Measurements from ENCODE around the gene MAGIX.

Gene MAGIX

GRCh38 chrX:49171752-49172279 lies 9.3 kb downstream of the MAGIX start, which contains the start of gene PLP2 (continued):
- TF ChIP-seq ATF2 (tag by site-specific recombination; IDR thresholded peaks at IDR 0.05; ENCODE audit: low read depth) (no peak), ZNF423 (tag by site-specific recombination; IDR thresholded peaks at IDR 0.05) (peak; percentile 85), ZNF629 (tag by site-specific recombination; IDR thresholded peaks at IDR 0.05) (peak; percentile 24; the same call in 1 of the 2 replicates), ZNF777 (tag by site-specific recombination; IDR thresholded peaks at IDR 0.05; ENCODE audit: borderline replicate concordance) (peak; percentile 73; the same call in 1 of the 2 replicates), HIC1 (tag by site-specific recombination; IDR thresholded peaks at IDR 0.05) (peak; percentile 77; the same call in 1 of the 2 replicates), ZFHX2 (tag by site-specific recombination; conservative IDR thresholded peaks at IDR 0.05) (peak; percentile 66), GLIS2 (tag by site-specific recombination; IDR thresholded peaks at IDR 0.05) (peak; percentile 5; the same call in 1 of the 2 replicates), SP2 (tag by site-specific recombination; IDR thresholded peaks at IDR 0.05) (peak; percentile 58), FEZF1 (tag by site-specific recombination; IDR thresholded peaks at IDR 0.05) (no peak), ZNF2 (tag by site-specific recombination; IDR thresholded peaks at IDR 0.05) (peak; percentile 81), YY2 (tag by site-specific recombination; IDR thresholded peaks at IDR 0.05) (0 out of 2 replicates have a peak, but pooled peaks have one; percentile 48), KLF10 (tag by site-specific recombination; IDR thresholded peaks at IDR 0.05) (peak; percentile 28; the same call in 1 of the 2 replicates), ZNF501 (tag by site-specific recombination; IDR thresholded peaks at IDR 0.05) (peak; percentile 85), OSR2 (tag by site-specific recombination; IDR thresholded peaks at IDR 0.05) (0 out of 2 replicates have a peak, but pooled peaks have one; percentile 16), ZBTB20 (tag by site-specific recombination; IDR thresholded peaks at IDR 0.05) (peak; percentile 99), YY1 (tag by site-specific recombination; IDR thresholded peaks at IDR 0.05) (no peak), EGR2 (tag by site-specific recombination; IDR thresholded peaks at IDR 0.05; ENCODE audit: low read depth) (0 out of 2 replicates have a peak, but pooled peaks have one; percentile 36), ZNF366 (tag by site-specific recombination; conservative IDR thresholded peaks at IDR 0.05) (peak; percentile 42), KLF1 (tag by site-specific recombination; IDR thresholded peaks at IDR 0.05) (peak; percentile 11), ZNF16 (tag by site-specific recombination; IDR thresholded peaks at IDR 0.05; ENCODE audit: low read depth) (no peak), ZBTB26 (tag by site-specific recombination; optimal IDR thresholded peaks at IDR 0.05) (peak; percentile 61), ZNF837 (tag by site-specific recombination; IDR thresholded peaks at IDR 0.05) (no peak), ZNF544 (tag by site-specific recombination; IDR thresholded peaks at IDR 0.05) (no peak), ZFP37 (tag by site-specific recombination; IDR thresholded peaks at IDR 0.05) (peak; percentile 54; the same call in 1 of the 2 replicates), ZSCAN16 (tag by site-specific recombination; IDR thresholded peaks at IDR 0.05) (peak; percentile 61), ZXDB (tag by site-specific recombination; IDR thresholded peaks at IDR 0.05) (no peak), IKZF3 (tag by site-specific recombination; IDR thresholded peaks at IDR 0.05) (0 out of 2 replicates have a peak, but pooled peaks have one; percentile 28), ZNF394 (tag by site-specific recombination; IDR thresholded peaks at IDR 0.05; ENCODE audit: borderline replicate concordance) (peak; percentile 16; the same call in 1 of the 2 replicates), SP3 (tag by site-specific recombination; IDR thresholded peaks at IDR 0.05) (no peak; the same call in 1 of the 2 replicates)
- TF ChIP-seq, protein P1, sequence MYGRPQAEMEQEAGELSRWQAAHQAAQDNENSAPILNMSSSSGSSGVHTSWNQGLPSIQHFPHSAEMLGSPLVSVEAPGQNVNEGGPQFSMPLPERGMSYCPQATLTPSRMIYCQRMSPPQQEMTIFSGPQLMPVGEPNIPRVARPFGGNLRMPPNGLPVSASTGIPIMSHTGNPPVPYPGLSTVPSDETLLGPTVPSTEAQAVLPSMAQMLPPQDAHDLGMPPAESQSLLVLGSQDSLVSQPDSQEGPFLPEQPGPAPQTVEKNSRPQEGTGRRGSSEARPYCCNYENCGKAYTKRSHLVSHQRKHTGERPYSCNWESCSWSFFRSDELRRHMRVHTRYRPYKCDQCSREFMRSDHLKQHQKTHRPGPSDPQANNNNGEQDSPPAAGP (tag by site-specific recombination; IDR thresholded peaks at IDR 0.05): peak; percentile 67
- TF ChIP-seq, protein P2, sequence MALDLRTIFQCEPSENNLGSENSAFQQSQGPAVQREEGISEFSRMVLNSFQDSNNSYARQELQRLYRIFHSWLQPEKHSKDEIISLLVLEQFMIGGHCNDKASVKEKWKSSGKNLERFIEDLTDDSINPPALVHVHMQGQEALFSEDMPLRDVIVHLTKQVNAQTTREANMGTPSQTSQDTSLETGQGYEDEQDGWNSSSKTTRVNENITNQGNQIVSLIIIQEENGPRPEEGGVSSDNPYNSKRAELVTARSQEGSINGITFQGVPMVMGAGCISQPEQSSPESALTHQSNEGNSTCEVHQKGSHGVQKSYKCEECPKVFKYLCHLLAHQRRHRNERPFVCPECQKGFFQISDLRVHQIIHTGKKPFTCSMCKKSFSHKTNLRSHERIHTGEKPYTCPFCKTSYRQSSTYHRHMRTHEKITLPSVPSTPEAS (tag by site-specific recombination; IDR thresholded peaks at IDR 0.05): no peak
- TF ChIP-seq, protein P3, sequence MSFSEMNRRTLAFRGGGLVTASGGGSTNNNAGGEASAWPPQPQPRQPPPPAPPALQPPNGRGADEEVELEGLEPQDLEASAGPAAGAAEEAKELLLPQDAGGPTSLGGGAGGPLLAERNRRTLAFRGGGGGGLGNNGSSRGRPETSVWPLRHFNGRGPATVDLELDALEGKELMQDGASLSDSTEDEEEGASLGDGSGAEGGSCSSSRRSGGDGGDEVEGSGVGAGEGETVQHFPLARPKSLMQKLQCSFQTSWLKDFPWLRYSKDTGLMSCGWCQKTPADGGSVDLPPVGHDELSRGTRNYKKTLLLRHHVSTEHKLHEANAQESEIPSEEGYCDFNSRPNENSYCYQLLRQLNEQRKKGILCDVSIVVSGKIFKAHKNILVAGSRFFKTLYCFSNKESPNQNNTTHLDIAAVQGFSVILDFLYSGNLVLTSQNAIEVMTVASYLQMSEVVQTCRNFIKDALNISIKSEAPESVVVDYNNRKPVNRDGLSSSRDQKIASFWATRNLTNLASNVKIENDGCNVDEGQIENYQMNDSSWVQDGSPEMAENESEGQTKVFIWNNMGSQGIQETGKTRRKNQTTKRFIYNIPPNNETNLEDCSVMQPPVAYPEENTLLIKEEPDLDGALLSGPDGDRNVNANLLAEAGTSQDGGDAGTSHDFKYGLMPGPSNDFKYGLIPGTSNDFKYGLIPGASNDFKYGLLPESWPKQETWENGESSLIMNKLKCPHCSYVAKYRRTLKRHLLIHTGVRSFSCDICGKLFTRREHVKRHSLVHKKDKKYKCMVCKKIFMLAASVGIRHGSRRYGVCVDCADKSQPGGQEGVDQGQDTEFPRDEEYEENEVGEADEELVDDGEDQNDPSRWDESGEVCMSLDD (tag by site-specific recombination; IDR thresholded peaks at IDR 0.05): 0 out of 2 replicates have a peak, but pooled peaks have one; percentile 57

Data from HEK293 (cell line).